H1 (cell line): ENCODE data around the gene TNRC6C.

ENCODE experiments used
- CHD1 ChIP-seq: IDR thresholded peaks from 2 replicates; pipeline ENCODE4 v1.6.1; 2012; ENCODE audit warnings: low read depth, low read length, improper control_type of control experiment
- CREB1 ChIP-seq: IDR thresholded peaks from 2 replicates; pipeline ENCODE4 v1.6.1; 2012; ENCODE audit warnings: inconsistent platforms
- EP300 ChIP-seq, 2 experiments: IDR thresholded peaks; 1 replicate in 1 of 2; 2 replicates in 1 of 2; pipeline ENCODE4 v1.6.1; 2011 to 2012; ENCODE audit warnings: low read depth in 2 of 2, low read length in 2 of 2, mild to moderate bottlenecking in 2 of 2, borderline replicate concordance in 1 of 2, inconsistent platforms in 1 of 2, moderate library complexity in 1 of 2
- FOSL1 ChIP-seq: IDR thresholded peaks from 2 replicates; pipeline ENCODE4 v1.6.1; 2011; ENCODE audit warnings: mild to moderate bottlenecking, low read depth, low read length, moderate library complexity; ENCODE audit not compliant: insufficient read depth
- KDM1A ChIP-seq: fragments of 200-600, 300-600 bp; sonication (generic); IDR thresholded peaks from 2 replicates; pipeline ENCODE4 v1.7.1; 2016; ENCODE audit warnings: mild to moderate bottlenecking, low read length, borderline replicate concordance
- POLR2AphosphoS5 ChIP-seq: IDR thresholded peaks from 2 replicates; pipeline ENCODE4 v1.6.1; 2011; ENCODE audit warnings: low read depth, low read length
- SIN3A ChIP-seq, 2 experiments: IDR thresholded peaks in 1 of 2; conservative IDR thresholded peaks in 1 of 2; 2 replicates each; pipeline ENCODE4 v1.6.1; 2011 to 2012; ENCODE audit warnings: low read length in 2 of 2, improper control_type of control experiment in 1 of 2, low read depth in 1 of 2, mild to moderate bottlenecking in 1 of 2
- YY1 ChIP-seq: IDR thresholded peaks from 2 replicates; pipeline ENCODE4 v1.6.1; 2011; ENCODE audit warnings: low read depth, mild to moderate bottlenecking, low read length
- TF ChIP-seq, protein P1 (sequence below), 3 experiments: IDR thresholded peaks; 1 replicate in 2 of 3; 2 replicates in 1 of 3; pipeline versions ENCODE4 v1.5.1 to v1.6.1; 2011; ENCODE audit warnings: low read length in 3 of 3, mild to moderate bottlenecking in 3 of 3, inconsistent platforms in 2 of 3, low read depth in 1 of 3, moderate library complexity in 1 of 3; ENCODE audit not compliant: insufficient read depth in 1 of 3; ENCODE audit errors: control extremely low read depth in 1 of 3
- TF ChIP-seq, protein P2 (sequence below): IDR thresholded peaks from 2 replicates; pipeline ENCODE4 v1.6.1; 2011; ENCODE audit warnings: low read depth, mild to moderate bottlenecking, low read length; ENCODE audit not compliant: insufficient read depth
- TF ChIP-seq, protein P3 (sequence below): IDR thresholded peaks from 2 replicates; pipeline ENCODE4 v1.6.1; 2012; ENCODE audit warnings: inconsistent platforms

DNA sequence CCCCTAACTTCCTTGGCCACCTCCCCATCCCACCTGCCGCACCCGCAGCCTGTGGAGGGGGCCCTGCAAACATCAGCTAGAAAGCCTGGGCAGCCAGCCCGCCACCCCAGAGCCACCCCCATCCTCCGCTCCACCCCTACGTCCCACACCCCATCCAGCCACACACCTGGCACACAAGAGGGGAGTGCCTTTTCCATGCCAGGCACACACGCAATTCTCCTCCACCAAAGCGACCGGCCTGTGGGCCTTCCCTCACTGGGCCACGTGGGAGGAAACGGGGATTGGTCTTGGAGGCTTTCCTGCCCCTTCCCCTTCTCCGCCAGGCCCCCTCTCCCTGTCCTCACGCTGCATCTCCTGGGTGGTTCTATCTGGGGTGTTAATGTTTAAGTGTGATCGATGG lies 48.7 kb upstream of the TNRC6C start:
- TF ChIP-seq FOSL1: no peak
- no peak for TF ChIP-seq EP300 (IDR thresholded peaks at IDR 0.05; ENCODE audit: borderline replicate concordance in 1 of 2, low read depth in 2 of 2, low read length in 2 of 2)
- TF ChIP-seq, protein P1, sequence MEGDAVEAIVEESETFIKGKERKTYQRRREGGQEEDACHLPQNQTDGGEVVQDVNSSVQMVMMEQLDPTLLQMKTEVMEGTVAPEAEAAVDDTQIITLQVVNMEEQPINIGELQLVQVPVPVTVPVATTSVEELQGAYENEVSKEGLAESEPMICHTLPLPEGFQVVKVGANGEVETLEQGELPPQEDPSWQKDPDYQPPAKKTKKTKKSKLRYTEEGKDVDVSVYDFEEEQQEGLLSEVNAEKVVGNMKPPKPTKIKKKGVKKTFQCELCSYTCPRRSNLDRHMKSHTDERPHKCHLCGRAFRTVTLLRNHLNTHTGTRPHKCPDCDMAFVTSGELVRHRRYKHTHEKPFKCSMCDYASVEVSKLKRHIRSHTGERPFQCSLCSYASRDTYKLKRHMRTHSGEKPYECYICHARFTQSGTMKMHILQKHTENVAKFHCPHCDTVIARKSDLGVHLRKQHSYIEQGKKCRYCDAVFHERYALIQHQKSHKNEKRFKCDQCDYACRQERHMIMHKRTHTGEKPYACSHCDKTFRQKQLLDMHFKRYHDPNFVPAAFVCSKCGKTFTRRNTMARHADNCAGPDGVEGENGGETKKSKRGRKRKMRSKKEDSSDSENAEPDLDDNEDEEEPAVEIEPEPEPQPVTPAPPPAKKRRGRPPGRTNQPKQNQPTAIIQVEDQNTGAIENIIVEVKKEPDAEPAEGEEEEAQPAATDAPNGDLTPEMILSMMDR (IDR thresholded peaks at IDR 0.05; ENCODE audit: control extremely low read depth in 1 of 3, insufficient read depth in 1 of 3, low read depth in 1 of 3, low read length in 3 of 3): no peak
- TF ChIP-seq, protein P2, sequence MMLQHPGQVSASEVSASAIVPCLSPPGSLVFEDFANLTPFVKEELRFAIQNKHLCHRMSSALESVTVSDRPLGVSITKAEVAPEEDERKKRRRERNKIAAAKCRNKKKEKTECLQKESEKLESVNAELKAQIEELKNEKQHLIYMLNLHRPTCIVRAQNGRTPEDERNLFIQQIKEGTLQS: no peak
- no peak for TF ChIP-seq YY1
- TF ChIP-seq CREB1: no peak
- no peak for TF ChIP-seq SIN3A (conservative IDR thresholded peaks at IDR 0.05 in 1 of 2, IDR thresholded peaks at IDR 0.05 in 1 of 2; ENCODE audit: low read depth in 1 of 2, low read length in 2 of 2)
- TF ChIP-seq CHD1: no peak
- no peak for TF ChIP-seq KDM1A
- TF ChIP-seq, protein P3, sequence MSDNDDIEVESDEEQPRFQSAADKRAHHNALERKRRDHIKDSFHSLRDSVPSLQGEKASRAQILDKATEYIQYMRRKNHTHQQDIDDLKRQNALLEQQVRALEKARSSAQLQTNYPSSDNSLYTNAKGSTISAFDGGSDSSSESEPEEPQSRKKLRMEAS: no peak
- TF ChIP-seq POLR2AphosphoS5: no peak
